ENCODE data around the gene ABCA5. TPM values are rescaled to one million over a fixed set of nuclear protein-coding genes. Genes with fewer than 3 reads are reported as not detected.

The ABCA5 gene
- total and polyA plus RNA-seq, 9 of the 15 experiments (the other 6 are each of a cell fraction or from before 2014, with no cell fraction given): 0.74 to 2.3 (median 1.4) TPM

DNA sequence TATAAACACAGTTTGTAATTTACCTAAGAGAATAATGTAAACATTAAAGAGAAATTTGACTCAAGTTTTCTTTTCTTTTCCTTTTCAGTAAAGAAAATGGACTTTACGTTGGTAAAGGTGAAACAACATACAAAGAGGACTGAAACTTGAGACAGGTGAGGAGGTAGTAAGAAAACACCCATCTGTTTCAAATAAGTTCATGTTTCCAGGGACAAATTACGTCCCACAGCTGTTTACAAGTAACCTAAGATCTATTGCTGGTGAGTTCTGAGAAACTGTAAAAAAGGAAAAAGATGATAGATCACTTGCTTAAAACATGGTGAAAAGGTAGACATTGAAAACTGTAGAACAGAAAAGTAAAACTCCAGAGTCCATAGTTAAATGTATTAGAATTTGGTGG, 4.8 kb upstream of the ABCA5 start:
- peaks cover 0 to 9% of the 10 kb centered on the region in 2 experiments; a peak in 3 of 5 replicates for H3K4me1 ChIP-seq (replicated peaks in 1 of 2; ENCODE audit: control insufficient read depth in 2 of 2, insufficient read depth in 2 of 2, low read length in 2 of 2)
- no TSS peak for BruUV-seq (replicated peaks)
- H3K4me2 ChIP-seq (ENCODE audit: insufficient read depth, low read length): no peak overlapping the region
- no peaks in the 10 kb centered on the region for H3K36me3 ChIP-seq (ENCODE audit: control insufficient read depth, insufficient read depth, low read length)
- POLR2A ChIA-PET: no interaction called here
- in situ Hi-C loops (cut with MboI): no loop called here
- intact Hi-C loops (cut with micrococcal nuclease): loop anchor here (10.0 kb wide), 1 partner anchor 63 kb away; no protein-coding TSS in a partner anchor
- H3K9me1 ChIP-seq (ENCODE audit: control insufficient read depth, insufficient read depth, low read length): no peaks in the 10 kb centered on the region
- FAIRE-seq (no peak), ATAC-seq (no peak), DNase-seq (ENCODE audit: extremely low read depth in 1 of 4, low spot score in 3 of 4) (no peak)
- no peak overlapping the region for H3K27ac ChIP-seq (ENCODE audit: extremely low read depth, low read depth, low read length)
- no peak overlapping the region for H3K9ac ChIP-seq (ENCODE audit: insufficient read depth in 1 of 2, low read depth in 2 of 2, low read length in 2 of 2)
- H3K4me3 ChIP-seq: no peak overlapping the region
- peaks cover 0 to 3% of the 10 kb centered on the region in 2 experiments; a peak in 1 of 5 replicates for H3K27me3 ChIP-seq (ENCODE audit: control insufficient read depth in 2 of 2, insufficient read depth in 2 of 2, low read length in 2 of 2)
- no peaks in the 10 kb centered on the region for H4K20me1 ChIP-seq (replicated peaks; ENCODE audit: control insufficient read depth, insufficient read depth, low read length)
- 0% methylated on average over 2 of the region's 2 CpGs for WGBS (ENCODE audit: insufficient coverage, low coverage, missing lambda C conversion rate)
- CTCF ChIA-PET (ENCODE audit: low intra/inter-chr PET ratio): no interaction called here
- no peak overlapping the region for H2AFZ ChIP-seq (ENCODE audit: low read depth, low read length)
- no peaks in the 10 kb centered on the region for H3K79me2 ChIP-seq (ENCODE audit: control insufficient read depth, insufficient read depth, low read length)
- H3K9me3 ChIP-seq (replicated peaks; ENCODE audit: control insufficient read depth, insufficient read depth, low read depth, low read length): no peaks in the 10 kb centered on the region; the same call in 1 of the 2 replicates
- TF ChIP-seq TCF3 (CRISPR knock-in tag; IDR thresholded peaks at IDR 0.05) (no peak), GATAD2B (IDR thresholded peaks at IDR 0.05; ENCODE audit: borderline replicate concordance) (no peak), TOE1 (IDR thresholded peaks at IDR 0.05; ENCODE audit: borderline replicate concordance) (no peak), TOE1 (CRISPR knock-in tag; IDR thresholded peaks at IDR 0.05; ENCODE audit: borderline replicate concordance, low read depth) (no peak), MTA1 (IDR thresholded peaks at IDR 0.05; ENCODE audit: borderline replicate concordance) (no peak), FOXA3 (CRISPR knock-in tag; conservative IDR thresholded peaks at IDR 0.05 in 1 of 2, IDR thresholded peaks at IDR 0.05 in 1 of 2) (no peak), POLR2B (IDR thresholded peaks at IDR 0.05; ENCODE audit: low read depth, partially characterized antibody) (no peak), SMARCE1 (IDR thresholded peaks at IDR 0.05) (no peak), ZNF143 (CRISPR knock-in tag; IDR thresholded peaks at IDR 0.05) (no peak)
- TF ChIP-seq, protein P1, sequence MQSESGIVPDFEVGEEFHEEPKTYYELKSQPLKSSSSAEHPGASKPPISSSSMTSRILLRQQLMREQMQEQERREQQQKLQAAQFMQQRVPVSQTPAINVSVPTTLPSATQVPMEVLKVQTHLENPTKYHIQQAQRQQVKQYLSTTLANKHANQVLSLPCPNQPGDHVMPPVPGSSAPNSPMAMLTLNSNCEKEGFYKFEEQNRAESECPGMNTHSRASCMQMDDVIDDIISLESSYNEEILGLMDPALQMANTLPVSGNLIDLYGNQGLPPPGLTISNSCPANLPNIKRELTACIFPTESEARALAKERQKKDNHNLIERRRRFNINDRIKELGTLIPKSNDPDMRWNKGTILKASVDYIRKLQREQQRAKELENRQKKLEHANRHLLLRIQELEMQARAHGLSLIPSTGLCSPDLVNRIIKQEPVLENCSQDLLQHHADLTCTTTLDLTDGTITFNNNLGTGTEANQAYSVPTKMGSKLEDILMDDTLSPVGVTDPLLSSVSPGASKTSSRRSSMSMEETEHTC (IDR thresholded peaks at IDR 0.05): no peak
- TF ChIP-seq, protein P2, sequence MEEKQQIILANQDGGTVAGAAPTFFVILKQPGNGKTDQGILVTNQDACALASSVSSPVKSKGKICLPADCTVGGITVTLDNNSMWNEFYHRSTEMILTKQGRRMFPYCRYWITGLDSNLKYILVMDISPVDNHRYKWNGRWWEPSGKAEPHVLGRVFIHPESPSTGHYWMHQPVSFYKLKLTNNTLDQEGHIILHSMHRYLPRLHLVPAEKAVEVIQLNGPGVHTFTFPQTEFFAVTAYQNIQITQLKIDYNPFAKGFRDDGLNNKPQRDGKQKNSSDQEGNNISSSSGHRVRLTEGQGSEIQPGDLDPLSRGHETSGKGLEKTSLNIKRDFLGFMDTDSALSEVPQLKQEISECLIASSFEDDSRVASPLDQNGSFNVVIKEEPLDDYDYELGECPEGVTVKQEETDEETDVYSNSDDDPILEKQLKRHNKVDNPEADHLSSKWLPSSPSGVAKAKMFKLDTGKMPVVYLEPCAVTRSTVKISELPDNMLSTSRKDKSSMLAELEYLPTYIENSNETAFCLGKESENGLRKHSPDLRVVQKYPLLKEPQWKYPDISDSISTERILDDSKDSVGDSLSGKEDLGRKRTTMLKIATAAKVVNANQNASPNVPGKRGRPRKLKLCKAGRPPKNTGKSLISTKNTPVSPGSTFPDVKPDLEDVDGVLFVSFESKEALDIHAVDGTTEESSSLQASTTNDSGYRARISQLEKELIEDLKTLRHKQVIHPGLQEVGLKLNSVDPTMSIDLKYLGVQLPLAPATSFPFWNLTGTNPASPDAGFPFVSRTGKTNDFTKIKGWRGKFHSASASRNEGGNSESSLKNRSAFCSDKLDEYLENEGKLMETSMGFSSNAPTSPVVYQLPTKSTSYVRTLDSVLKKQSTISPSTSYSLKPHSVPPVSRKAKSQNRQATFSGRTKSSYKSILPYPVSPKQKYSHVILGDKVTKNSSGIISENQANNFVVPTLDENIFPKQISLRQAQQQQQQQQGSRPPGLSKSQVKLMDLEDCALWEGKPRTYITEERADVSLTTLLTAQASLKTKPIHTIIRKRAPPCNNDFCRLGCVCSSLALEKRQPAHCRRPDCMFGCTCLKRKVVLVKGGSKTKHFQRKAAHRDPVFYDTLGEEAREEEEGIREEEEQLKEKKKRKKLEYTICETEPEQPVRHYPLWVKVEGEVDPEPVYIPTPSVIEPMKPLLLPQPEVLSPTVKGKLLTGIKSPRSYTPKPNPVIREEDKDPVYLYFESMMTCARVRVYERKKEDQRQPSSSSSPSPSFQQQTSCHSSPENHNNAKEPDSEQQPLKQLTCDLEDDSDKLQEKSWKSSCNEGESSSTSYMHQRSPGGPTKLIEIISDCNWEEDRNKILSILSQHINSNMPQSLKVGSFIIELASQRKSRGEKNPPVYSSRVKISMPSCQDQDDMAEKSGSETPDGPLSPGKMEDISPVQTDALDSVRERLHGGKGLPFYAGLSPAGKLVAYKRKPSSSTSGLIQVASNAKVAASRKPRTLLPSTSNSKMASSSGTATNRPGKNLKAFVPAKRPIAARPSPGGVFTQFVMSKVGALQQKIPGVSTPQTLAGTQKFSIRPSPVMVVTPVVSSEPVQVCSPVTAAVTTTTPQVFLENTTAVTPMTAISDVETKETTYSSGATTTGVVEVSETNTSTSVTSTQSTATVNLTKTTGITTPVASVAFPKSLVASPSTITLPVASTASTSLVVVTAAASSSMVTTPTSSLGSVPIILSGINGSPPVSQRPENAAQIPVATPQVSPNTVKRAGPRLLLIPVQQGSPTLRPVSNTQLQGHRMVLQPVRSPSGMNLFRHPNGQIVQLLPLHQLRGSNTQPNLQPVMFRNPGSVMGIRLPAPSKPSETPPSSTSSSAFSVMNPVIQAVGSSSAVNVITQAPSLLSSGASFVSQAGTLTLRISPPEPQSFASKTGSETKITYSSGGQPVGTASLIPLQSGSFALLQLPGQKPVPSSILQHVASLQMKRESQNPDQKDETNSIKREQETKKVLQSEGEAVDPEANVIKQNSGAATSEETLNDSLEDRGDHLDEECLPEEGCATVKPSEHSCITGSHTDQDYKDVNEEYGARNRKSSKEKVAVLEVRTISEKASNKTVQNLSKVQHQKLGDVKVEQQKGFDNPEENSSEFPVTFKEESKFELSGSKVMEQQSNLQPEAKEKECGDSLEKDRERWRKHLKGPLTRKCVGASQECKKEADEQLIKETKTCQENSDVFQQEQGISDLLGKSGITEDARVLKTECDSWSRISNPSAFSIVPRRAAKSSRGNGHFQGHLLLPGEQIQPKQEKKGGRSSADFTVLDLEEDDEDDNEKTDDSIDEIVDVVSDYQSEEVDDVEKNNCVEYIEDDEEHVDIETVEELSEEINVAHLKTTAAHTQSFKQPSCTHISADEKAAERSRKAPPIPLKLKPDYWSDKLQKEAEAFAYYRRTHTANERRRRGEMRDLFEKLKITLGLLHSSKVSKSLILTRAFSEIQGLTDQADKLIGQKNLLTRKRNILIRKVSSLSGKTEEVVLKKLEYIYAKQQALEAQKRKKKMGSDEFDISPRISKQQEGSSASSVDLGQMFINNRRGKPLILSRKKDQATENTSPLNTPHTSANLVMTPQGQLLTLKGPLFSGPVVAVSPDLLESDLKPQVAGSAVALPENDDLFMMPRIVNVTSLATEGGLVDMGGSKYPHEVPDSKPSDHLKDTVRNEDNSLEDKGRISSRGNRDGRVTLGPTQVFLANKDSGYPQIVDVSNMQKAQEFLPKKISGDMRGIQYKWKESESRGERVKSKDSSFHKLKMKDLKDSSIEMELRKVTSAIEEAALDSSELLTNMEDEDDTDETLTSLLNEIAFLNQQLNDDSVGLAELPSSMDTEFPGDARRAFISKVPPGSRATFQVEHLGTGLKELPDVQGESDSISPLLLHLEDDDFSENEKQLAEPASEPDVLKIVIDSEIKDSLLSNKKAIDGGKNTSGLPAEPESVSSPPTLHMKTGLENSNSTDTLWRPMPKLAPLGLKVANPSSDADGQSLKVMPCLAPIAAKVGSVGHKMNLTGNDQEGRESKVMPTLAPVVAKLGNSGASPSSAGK (IDR thresholded peaks at IDR 0.05): no peak
